HepG2 (cell line): ENCODE results near the gene PCGF5. TPM values are rescaled to one million over a fixed set of nuclear protein-coding genes. Genes with fewer than 3 reads are reported as not detected.

Source experiments
- HNRNPL ChIP-seq: fragments of 200-400 bp; formaldehyde crosslinking; IDR thresholded peaks from 2 replicates; pipeline ENCODE4 v1.6.1; 2017; ENCODE audit warnings: mild to moderate bottlenecking, low read depth, low read length
- MEIS1 ChIP-seq: sonication (generic); formaldehyde crosslinking; IDR thresholded peaks from 2 replicates; pipeline ENCODE4 v1.9.0; 2021; ENCODE audit warnings: mild to moderate bottlenecking, missing genetic modification reagents, moderate library complexity, borderline replicate concordance
- NFKBIZ ChIP-seq: IDR thresholded peaks from 2 replicates; pipeline ENCODE4 v1.6.1; 2018; ENCODE audit warnings: missing genetic modification reagents, missing compliant biosample characterization
- RFX1 ChIP-seq: fragments of 450-650 bp; IDR thresholded peaks from 2 replicates; pipeline ENCODE4 v1.6.1; 2017
- SIN3B ChIP-seq: fragments of 150-350 bp; IDR thresholded peaks from 2 replicates; pipeline ENCODE4 v1.6.1; 2014; ENCODE audit warnings: low read length
- TBP ChIP-seq: sonication (generic); formaldehyde crosslinking; IDR thresholded peaks from 2 replicates; pipeline ENCODE4 v1.5.0; 2020; ENCODE audit warnings: missing genetic modification reagents
- TOE1 ChIP-seq: sonication (generic); formaldehyde crosslinking; IDR thresholded peaks from 2 replicates; pipeline ENCODE4 v1.4.0; 2020; ENCODE audit warnings: mild to moderate bottlenecking, missing genetic modification reagents
- ZNF431 ChIP-seq: sonication (generic); formaldehyde crosslinking; IDR thresholded peaks from 2 replicates; pipeline ENCODE4 v1.9.0; 2022; ENCODE audit warnings: missing genetic modification reagents, low read depth, mild to moderate bottlenecking, borderline replicate concordance
- ZNF432 ChIP-seq: sonication (generic); formaldehyde crosslinking; IDR thresholded peaks from 2 replicates; pipeline ENCODE4 v1.5.0; 2020; ENCODE audit warnings: missing genetic modification reagents, mild to moderate bottlenecking, borderline replicate concordance
- ZNF569 ChIP-seq: sonication (generic); formaldehyde crosslinking; IDR thresholded peaks from 2 replicates; pipeline ENCODE4 v1.5.0; 2020; ENCODE audit warnings: mild to moderate bottlenecking, missing genetic modification reagents, moderate library complexity, borderline replicate concordance
- ZNF598 ChIP-seq: sonication (generic); formaldehyde crosslinking; IDR thresholded peaks from 2 replicates; pipeline ENCODE4 v1.5.1; 2020; ENCODE audit warnings: mild to moderate bottlenecking, missing genetic modification reagents, borderline replicate concordance
- polyA plus RNA-seq, 8 experiments: library from polyadenylated mRNA; depleted of rRNA in 3 of 8; stranded (reverse) in 7 of 8; unstranded in 1 of 8; fragments of >200 nt; fragmentation: Illumina TruSeq in 4 of 8; extraction: Trizol in 4 of 8; gene quantifications; 2 replicates each; pipeline versions ENCODE4 v1.2.1 to v1.2.3, GENCODE V29; 2011 to 2016; ENCODE audit warnings: low read depth in 4 of 8, missing spikeins in 1 of 8, mixed read lengths in 1 of 8; ENCODE audit not compliant: insufficient read depth in 1 of 8
- total RNA-seq, 5 experiments: library from RNA; depleted of rRNA; stranded (reverse); fragments of >200 nt; fragmentation: Illumina TruSeq; extraction: Trizol; gene quantifications; 2 replicates each; pipeline ENCODE4 v1.2.3, GENCODE V29; 2016; ENCODE audit warnings: low read depth in 1 of 5
- TF ChIP-seq, protein P1 (sequence below): sonication (generic); formaldehyde crosslinking; IDR thresholded peaks from 2 replicates; pipeline ENCODE4 v1.4.0; 2020; ENCODE audit warnings: missing genetic modification reagents
- TF ChIP-seq, protein P2 (sequence below): sonication (generic); formaldehyde crosslinking; IDR thresholded peaks from 2 replicates; pipeline ENCODE4 v1.5.0; 2020; ENCODE audit warnings: mild to moderate bottlenecking, missing genetic modification reagents, borderline replicate concordance
- TF ChIP-seq, protein P3 (sequence below), 2 experiments: fragments of 450-650 bp in 1 of 2; sonication (generic) in 1 of 2; formaldehyde crosslinking in 1 of 2; IDR thresholded peaks; 2 replicates each; pipeline versions ENCODE4 v1.6.1 to v1.8.0; 2016 to 2022; ENCODE audit warnings: antibody characterized with exemption in 1 of 2, mild to moderate bottlenecking in 1 of 2, missing genetic modification reagents in 1 of 2
- TF ChIP-seq, protein P4 (sequence below): sonication (generic); formaldehyde crosslinking; conservative IDR thresholded peaks from 2 replicates; pipeline ENCODE4 v1.8.0; 2022; ENCODE audit warnings: missing genetic modification reagents

PCGF5 gene
- total and polyA plus RNA-seq, 2 of the 13 experiments (the other 11 are each of a cell fraction or from before 2014, with no cell fraction given): 61.3 to 138 TPM

DNA sequence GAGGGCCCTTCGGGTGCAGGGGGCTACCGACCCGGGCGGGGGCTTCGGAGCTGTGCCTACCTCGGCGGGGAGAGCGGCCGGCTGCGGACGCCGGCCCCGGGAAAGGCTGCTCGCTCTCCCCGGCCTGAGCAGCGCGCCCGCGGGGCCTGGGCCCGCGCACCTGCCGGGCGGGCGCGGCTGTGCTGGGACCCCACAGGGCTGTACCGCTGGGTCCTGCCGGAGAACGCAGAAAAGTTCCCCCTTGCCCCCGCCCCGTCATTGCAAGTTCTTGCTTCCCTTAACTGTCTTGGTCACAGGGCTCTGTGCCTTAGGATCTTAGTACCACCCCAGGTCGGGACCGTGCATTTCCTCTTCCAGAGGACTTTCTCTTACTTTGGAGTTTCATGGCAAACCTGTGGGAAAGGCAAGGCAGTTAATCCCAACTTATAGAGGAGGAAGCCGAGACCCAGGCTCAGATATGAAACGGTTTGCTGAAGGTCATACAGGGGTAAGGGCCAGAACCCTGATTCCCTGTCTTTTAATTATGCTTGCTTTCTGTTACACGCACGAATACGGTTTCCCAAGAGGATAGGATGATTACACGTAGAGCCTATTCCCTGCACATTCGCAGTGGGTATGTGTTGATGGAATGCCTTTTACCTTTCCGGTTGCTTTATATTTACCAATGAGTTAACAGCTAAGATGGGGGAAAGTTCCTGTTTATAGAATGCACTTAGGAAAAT is 652 bp downstream of the PCGF5 start (continued):
- TF ChIP-seq MEIS1 (CRISPR knock-in tag): no peak
- TF ChIP-seq, protein P1, sequence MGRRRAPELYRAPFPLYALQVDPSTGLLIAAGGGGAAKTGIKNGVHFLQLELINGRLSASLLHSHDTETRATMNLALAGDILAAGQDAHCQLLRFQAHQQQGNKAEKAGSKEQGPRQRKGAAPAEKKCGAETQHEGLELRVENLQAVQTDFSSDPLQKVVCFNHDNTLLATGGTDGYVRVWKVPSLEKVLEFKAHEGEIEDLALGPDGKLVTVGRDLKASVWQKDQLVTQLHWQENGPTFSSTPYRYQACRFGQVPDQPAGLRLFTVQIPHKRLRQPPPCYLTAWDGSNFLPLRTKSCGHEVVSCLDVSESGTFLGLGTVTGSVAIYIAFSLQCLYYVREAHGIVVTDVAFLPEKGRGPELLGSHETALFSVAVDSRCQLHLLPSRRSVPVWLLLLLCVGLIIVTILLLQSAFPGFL (CRISPR knock-in tag): no peak
- no peak for TF ChIP-seq SIN3B
- TF ChIP-seq, protein P2, sequence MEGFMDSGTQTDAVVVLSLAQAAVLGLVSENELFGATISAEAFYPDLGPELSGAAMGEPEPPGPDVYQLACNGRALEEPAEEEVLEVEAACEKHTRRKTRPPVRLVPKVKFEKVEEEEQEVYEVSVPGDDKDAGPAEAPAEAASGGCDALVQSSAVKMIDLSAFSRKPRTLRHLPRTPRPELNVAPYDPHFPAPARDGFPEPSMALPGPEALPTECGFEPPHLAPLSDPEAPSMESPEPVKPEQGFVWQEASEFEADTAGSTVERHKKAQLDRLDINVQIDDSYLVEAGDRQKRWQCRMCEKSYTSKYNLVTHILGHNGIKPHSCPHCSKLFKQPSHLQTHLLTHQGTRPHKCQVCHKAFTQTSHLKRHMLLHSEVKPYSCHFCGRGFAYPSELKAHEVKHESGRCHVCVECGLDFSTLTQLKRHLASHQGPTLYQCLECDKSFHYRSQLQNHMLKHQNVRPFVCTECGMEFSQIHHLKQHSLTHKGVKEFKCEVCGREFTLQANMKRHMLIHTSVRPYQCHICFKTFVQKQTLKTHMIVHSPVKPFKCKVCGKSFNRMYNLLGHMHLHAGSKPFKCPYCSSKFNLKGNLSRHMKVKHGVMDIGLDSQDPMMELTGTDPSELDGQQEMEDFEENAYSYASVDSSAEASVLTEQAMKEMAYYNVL (CRISPR knock-in tag): 0 out of 2 replicates have a peak, but pooled peaks have one; percentile 8
- TF ChIP-seq NFKBIZ (CRISPR knock-in tag): no peak
- TF ChIP-seq RFX1: no peak
- no peak for TF ChIP-seq TOE1
- TF ChIP-seq TBP: no peak
- TF ChIP-seq HNRNPL: no peak
- no peak for TF ChIP-seq ZNF598 (CRISPR knock-in tag)
- TF ChIP-seq, protein P3, sequence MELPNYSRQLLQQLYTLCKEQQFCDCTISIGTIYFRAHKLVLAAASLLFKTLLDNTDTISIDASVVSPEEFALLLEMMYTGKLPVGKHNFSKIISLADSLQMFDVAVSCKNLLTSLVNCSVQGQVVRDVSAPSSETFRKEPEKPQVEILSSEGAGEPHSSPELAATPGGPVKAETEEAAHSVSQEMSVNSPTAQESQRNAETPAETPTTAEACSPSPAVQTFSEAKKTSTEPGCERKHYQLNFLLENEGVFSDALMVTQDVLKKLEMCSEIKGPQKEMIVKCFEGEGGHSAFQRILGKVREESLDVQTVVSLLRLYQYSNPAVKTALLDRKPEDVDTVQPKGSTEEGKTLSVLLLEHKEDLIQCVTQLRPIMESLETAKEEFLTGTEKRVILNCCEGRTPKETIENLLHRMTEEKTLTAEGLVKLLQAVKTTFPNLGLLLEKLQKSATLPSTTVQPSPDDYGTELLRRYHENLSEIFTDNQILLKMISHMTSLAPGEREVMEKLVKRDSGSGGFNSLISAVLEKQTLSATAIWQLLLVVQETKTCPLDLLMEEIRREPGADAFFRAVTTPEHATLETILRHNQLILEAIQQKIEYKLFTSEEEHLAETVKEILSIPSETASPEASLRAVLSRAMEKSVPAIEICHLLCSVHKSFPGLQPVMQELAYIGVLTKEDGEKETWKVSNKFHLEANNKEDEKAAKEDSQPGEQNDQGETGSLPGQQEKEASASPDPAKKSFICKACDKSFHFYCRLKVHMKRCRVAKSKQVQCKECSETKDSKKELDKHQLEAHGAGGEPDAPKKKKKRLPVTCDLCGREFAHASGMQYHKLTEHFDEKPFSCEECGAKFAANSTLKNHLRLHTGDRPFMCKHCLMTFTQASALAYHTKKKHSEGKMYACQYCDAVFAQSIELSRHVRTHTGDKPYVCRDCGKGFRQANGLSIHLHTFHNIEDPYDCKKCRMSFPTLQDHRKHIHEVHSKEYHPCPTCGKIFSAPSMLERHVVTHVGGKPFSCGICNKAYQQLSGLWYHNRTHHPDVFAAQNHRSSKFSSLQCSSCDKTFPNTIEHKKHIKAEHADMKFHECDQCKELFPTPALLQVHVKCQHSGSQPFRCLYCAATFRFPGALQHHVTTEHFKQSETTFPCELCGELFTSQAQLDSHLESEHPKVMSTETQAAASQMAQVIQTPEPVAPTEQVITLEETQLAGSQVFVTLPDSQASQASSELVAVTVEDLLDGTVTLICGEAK (IDR thresholded peaks at IDR 0.05): no peak
- TF ChIP-seq, protein P3 (CRISPR knock-in tag; IDR thresholded peaks at IDR 0.05): 0 out of 2 replicates have a peak, but pooled peaks have one; percentile 23
- TF ChIP-seq ZNF432 (CRISPR knock-in tag): no peak
- no peak for TF ChIP-seq ZNF431 (CRISPR knock-in tag)
- TF ChIP-seq, protein P4, sequence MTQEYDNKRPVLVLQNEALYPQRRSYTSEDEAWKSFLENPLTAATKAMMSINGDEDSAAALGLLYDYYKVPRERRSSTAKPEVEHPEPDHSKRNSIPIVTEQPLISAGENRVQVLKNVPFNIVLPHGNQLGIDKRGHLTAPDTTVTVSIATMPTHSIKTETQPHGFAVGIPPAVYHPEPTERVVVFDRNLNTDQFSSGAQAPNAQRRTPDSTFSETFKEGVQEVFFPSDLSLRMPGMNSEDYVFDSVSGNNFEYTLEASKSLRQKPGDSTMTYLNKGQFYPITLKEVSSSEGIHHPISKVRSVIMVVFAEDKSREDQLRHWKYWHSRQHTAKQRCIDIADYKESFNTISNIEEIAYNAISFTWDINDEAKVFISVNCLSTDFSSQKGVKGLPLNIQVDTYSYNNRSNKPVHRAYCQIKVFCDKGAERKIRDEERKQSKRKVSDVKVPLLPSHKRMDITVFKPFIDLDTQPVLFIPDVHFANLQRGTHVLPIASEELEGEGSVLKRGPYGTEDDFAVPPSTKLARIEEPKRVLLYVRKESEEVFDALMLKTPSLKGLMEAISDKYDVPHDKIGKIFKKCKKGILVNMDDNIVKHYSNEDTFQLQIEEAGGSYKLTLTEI (CRISPR knock-in tag): no peak
- TF ChIP-seq ZNF569: no peak
